Endodermal cell (in vitro differentiated cells): Measurements from ENCODE around the gene SPIN1. TPM values are rescaled to one million over a fixed set of nuclear protein-coding genes. Genes with fewer than 3 reads are reported as not detected.

ENCODE experiments used
- DNase-seq: peaks from one replicate; pipeline ENCODE4 v3.0.0-alpha.2; 2017
- H3K27ac ChIP-seq: 2 replicates; pipeline ENCODE4 v1.5.1; 2013; ENCODE audit warnings: mild to moderate bottlenecking, low read depth, low read length, moderate library complexity
- H3K27me3 ChIP-seq: 2 replicates; pipeline ENCODE4 v1.6.1; 2013; ENCODE audit warnings: mild to moderate bottlenecking, low read length, moderate library complexity; ENCODE audit not compliant: insufficient read depth, control insufficient read depth, poor library complexity, severe bottlenecking
- H3K36me3 ChIP-seq: 2 replicates; pipeline ENCODE4 v1.7.0; 2013; ENCODE audit warnings: mild to moderate bottlenecking, low read length, moderate library complexity; ENCODE audit not compliant: control insufficient read depth, insufficient read depth
- H3K4me1 ChIP-seq: one replicate; pipeline ENCODE4 v1.7.0; 2013; ENCODE audit warnings: low read length; ENCODE audit not compliant: control insufficient read depth, insufficient read depth
- H3K4me3 ChIP-seq: 2 replicates; pipeline ENCODE4 v1.5.1; 2013; ENCODE audit warnings: mild to moderate bottlenecking, low read length, moderate library complexity
- H3K9ac ChIP-seq: 2 replicates; pipeline ENCODE4 v1.6.1; 2013; ENCODE audit warnings: mild to moderate bottlenecking, low read length, moderate library complexity; ENCODE audit not compliant: poor library complexity, severe bottlenecking; ENCODE audit errors: extremely low read depth
- H3K9me3 ChIP-seq: 2 replicates; pipeline ENCODE4 v1.6.1; 2013; ENCODE audit warnings: mild to moderate bottlenecking, low read length, moderate library complexity; ENCODE audit not compliant: control insufficient read depth
- H3K27ac Mint-ChIP-seq: 2 replicates; pipeline ENCODE4 v1.8.0; 2020; ENCODE audit warnings: mixed read lengths
- H3K27me3 Mint-ChIP-seq: 2 replicates; pipeline ENCODE4 v1.8.0; 2021; ENCODE audit warnings: mild to moderate bottlenecking, mixed read lengths; ENCODE audit not compliant: insufficient read depth
- H3K36me3 Mint-ChIP-seq: 2 replicates; pipeline ENCODE4 v1.8.0; 2020; ENCODE audit warnings: low read depth, mixed read lengths
- H3K4me1 Mint-ChIP-seq: 2 replicates; pipeline ENCODE4 v1.8.0; 2020; ENCODE audit warnings: mixed read lengths
- H3K4me3 Mint-ChIP-seq: 2 replicates; pipeline ENCODE4 v1.8.0; 2020; ENCODE audit warnings: mild to moderate bottlenecking, moderate library complexity, mixed read lengths
- H3K9me3 Mint-ChIP-seq: 2 replicates; pipeline ENCODE4 v1.8.0; 2020; ENCODE audit warnings: mild to moderate bottlenecking, mixed read lengths
- WGBS, 2 experiments: methylation state at CpG; one replicate each; pipeline versions ENCODE4 v1.1.5 to v1.1.7; 2013; ENCODE audit warnings: missing lambda C conversion rate in 2 of 2, mixed read lengths in 1 of 2; ENCODE audit not compliant: insufficient coverage in 1 of 2, insufficient read length in 1 of 2; 5-methylcytosine and 5-hydroxymethylcytosine counted together
- total RNA-seq, 2 donors: library from RNA; stranded (reverse); fragmentation: NEBNext Ultra II Directional in 1 of 2; extraction: Animal tissue kit (Norgen Biotek cat#: 25700) in 1 of 2; gene quantifications; 2 replicates in 1 of 2; 3 replicates in 1 of 2; pipeline ENCODE4 v1.2.1, GENCODE V29; 2021
- TF ChIP-seq, protein P1 (sequence below): fragments of 200-600 bp; sonication (generic); conservative IDR thresholded peaks from 2 replicates; pipeline ENCODE4 v1.5.0; 2021; ENCODE audit warnings: antibody characterized with exemption, mild to moderate bottlenecking

The SPIN1 gene
- total RNA-seq, 2 donors from 2014 or later = 117 to 129 TPM

DNA sequence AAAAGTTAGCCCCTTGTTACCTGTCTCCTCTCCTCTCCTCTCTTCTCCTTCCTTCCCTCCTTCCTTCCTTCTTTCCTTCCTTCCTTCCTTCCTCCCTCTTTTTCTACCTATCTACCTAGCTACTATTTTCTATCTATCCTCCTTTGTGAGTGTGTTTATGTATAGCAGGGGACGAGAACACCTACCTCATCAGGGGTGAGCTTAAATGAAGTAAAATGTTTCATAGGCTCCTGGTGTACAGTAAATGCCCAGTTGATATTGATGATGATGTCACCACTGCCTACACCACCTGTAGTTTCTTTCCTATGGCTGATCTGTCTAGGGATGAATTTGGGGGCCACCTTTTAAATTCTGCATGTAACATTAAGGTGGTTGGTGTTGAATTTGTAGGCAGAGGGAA lies 4.3 kb downstream of the SPIN1 start:
- Histone ChIP-seq H3K36me3 (peaks cover 31% of the 10 kb centered on the region), H3K27me3 (no peaks in the 10 kb centered on the region), H3K4me1 (no peaks in the 10 kb centered on the region), H3K9me3 (no peaks in the 10 kb centered on the region), H3K27ac (no peak overlapping the region), H3K9ac (no peak overlapping the region), H3K4me3 (peak overlapping the region; percentile 16)
- H3K9me3 Mint-ChIP-seq = no peaks in the 10 kb centered on the region
- TF ChIP-seq, protein P1, sequence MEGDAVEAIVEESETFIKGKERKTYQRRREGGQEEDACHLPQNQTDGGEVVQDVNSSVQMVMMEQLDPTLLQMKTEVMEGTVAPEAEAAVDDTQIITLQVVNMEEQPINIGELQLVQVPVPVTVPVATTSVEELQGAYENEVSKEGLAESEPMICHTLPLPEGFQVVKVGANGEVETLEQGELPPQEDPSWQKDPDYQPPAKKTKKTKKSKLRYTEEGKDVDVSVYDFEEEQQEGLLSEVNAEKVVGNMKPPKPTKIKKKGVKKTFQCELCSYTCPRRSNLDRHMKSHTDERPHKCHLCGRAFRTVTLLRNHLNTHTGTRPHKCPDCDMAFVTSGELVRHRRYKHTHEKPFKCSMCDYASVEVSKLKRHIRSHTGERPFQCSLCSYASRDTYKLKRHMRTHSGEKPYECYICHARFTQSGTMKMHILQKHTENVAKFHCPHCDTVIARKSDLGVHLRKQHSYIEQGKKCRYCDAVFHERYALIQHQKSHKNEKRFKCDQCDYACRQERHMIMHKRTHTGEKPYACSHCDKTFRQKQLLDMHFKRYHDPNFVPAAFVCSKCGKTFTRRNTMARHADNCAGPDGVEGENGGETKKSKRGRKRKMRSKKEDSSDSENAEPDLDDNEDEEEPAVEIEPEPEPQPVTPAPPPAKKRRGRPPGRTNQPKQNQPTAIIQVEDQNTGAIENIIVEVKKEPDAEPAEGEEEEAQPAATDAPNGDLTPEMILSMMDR = no peak
- peaks cover 26% of the 10 kb centered on the region for H3K36me3 Mint-ChIP-seq
- H3K4me1 Mint-ChIP-seq = peaks cover 25% of the 10 kb centered on the region
- no peak overlapping the region for H3K4me3 Mint-ChIP-seq
- H3K27me3 Mint-ChIP-seq = no peaks in the 10 kb centered on the region
- 80% methylated on average over 1 of the region's 1 CpG; no CpG with 5 or more reads in 1 of the 2 experiments for WGBS, 2 experiments
- no peak for DNase-seq
- peak overlapping the region; percentile 56 for H3K27ac Mint-ChIP-seq

DNA sequence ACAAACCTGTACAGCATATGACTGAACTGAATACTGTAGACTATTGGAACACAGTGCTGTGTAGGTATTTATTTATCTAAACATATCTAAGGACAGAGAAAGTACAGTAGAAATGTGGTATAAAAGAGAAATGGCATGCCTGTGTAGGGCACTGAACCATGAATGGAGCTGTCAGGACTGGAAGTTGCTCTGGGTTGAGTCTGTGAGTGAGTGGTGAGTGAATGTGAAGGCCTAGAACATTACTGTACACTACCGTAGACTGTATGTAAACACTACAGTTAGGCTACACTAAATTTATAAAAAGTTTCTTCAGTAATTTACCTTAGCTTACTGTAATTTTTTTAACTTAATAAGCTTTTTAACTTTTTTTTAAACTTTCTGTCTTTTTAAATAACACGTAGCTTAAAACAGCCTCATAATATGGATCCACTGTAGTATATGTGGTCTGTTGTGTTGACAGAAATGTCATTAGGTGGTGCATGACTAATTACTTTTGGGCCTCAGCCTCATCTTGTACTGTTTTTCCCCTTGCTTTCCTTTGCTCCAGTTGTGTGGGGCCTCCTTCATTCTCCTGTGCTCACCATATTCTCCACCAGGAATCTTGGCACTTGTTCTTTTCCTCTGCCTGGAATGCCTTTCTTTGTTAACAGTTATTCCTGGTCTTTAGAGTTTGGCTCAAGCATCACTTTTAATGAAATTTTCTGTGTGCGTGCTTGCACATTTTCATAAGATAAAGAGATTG lies 8.8 kb downstream of the SPIN1 start:
- TF ChIP-seq, protein P1 = no peak
- no peaks in the 10 kb centered on the region for H3K9me3 Mint-ChIP-seq
- H3K27ac Mint-ChIP-seq = no peak overlapping the region
- Histone ChIP-seq H3K4me1 (no peaks in the 10 kb centered on the region), H3K27ac (no peak overlapping the region), H3K36me3 (peaks cover 34% of the 10 kb centered on the region), H3K27me3 (no peaks in the 10 kb centered on the region), H3K9ac (no peak overlapping the region), H3K4me3 (no peak overlapping the region), H3K9me3 (no peaks in the 10 kb centered on the region)
- H3K27me3 Mint-ChIP-seq = no peaks in the 10 kb centered on the region
- H3K36me3 Mint-ChIP-seq = peaks cover 37% of the 10 kb centered on the region
- no peak overlapping the region for H3K4me3 Mint-ChIP-seq
- no peak for DNase-seq
- H3K4me1 Mint-ChIP-seq = peaks cover 11% of the 10 kb centered on the region
- WGBS, 2 experiments = 91% methylated on average over 3 of the region's 3 CpGs; no CpG with 5 or more reads in 1 of the 2 experiments

DNA sequence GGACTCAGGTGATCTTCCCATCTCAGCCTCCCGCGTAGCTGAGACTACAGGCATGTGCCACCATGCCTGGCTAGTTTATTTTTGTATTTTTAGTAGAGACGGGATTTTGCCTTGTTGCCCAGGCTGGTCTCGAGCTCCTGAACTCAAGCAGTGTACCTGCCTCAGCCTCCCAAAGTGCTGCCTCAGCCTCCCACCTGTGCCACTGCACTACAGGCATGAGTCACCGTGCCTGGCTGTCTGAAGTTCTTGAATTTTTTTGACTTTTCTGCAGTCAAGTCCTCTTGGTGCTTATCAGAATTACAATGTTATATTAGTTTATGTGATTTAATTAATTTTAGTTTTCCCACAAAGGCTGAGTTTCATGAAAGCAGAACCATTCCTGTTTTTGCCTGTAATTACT lies 9.8 kb downstream of the SPIN1 start:
- Histone ChIP-seq H3K9ac (no peak overlapping the region), H3K9me3 (no peaks in the 10 kb centered on the region), H3K27ac (no peak overlapping the region), H3K4me1 (no peaks in the 10 kb centered on the region), H3K36me3 (peaks cover 35% of the 10 kb centered on the region), H3K4me3 (no peak overlapping the region), H3K27me3 (no peaks in the 10 kb centered on the region)
- H3K4me1 Mint-ChIP-seq = peaks cover 3% of the 10 kb centered on the region
- H3K27ac Mint-ChIP-seq = no peak overlapping the region
- 98 to 100% methylated on average over 3 to 5 of the region's 5 CpGs for WGBS, 2 experiments
- DNase-seq = no peak
- peaks cover 33% of the 10 kb centered on the region for H3K36me3 Mint-ChIP-seq
- H3K9me3 Mint-ChIP-seq = no peaks in the 10 kb centered on the region
- no peak overlapping the region for H3K4me3 Mint-ChIP-seq
- H3K27me3 Mint-ChIP-seq = no peaks in the 10 kb centered on the region
- TF ChIP-seq, protein P1 = no peak
